SH-SY5Y (cell line): ENCODE results near the gene ZNF780B.

Experiments
- GATA2 ChIP-seq: IDR thresholded peaks from 2 replicates; pipeline ENCODE4 v1.6.1; 2011; ENCODE audit warnings: mild to moderate bottlenecking, low read depth, low read length
- GATA3 ChIP-seq: IDR thresholded peaks from 2 replicates; pipeline ENCODE4 v1.6.1; 2011; ENCODE audit warnings: low read depth, mild to moderate bottlenecking, low read length, moderate library complexity

- TF ChIP-seq GATA2: no peak
- TF ChIP-seq GATA3: no peak
These were observed 61.7 kb downstream of the ZNF780B start for GRCh38 chr19:39994361-39994760.
